Nephron progenitor cell (in vitro differentiated cells): ENCODE results near the gene CACNG4.

Experiments used
- DNase-seq: peaks from one replicate; pipeline ENCODE4 v3.0.0; 2021
- H3K27ac Mint-ChIP-seq: 2 replicates; pipeline ENCODE4 v1.8.0; 2021; ENCODE audit warnings: mild to moderate bottlenecking, moderate library complexity, mixed read lengths
- H3K27me3 Mint-ChIP-seq: 2 replicates; pipeline ENCODE4 v1.8.0; 2021; ENCODE audit warnings: mild to moderate bottlenecking, low read depth, mixed read lengths; ENCODE audit not compliant: poor library complexity
- H3K36me3 Mint-ChIP-seq: 2 replicates; pipeline ENCODE4 v1.8.0; 2021; ENCODE audit warnings: low read depth, mixed read lengths
- H3K4me1 Mint-ChIP-seq: 2 replicates; pipeline ENCODE4 v1.8.0; 2021; ENCODE audit warnings: mixed read lengths
- H3K4me3 Mint-ChIP-seq: 2 replicates; pipeline ENCODE4 v1.8.0; 2021; ENCODE audit warnings: mild to moderate bottlenecking, moderate library complexity, mixed read lengths
- H3K9me3 Mint-ChIP-seq: 2 replicates; pipeline ENCODE4 v1.8.0; 2021; ENCODE audit warnings: mild to moderate bottlenecking, moderate library complexity, mixed read lengths
- TF ChIP-seq, protein P1 (sequence below): fragments of 200-600 bp; sonication (generic); IDR thresholded peaks from 2 replicates; pipeline ENCODE4 v1.5.0; 2021; ENCODE audit warnings: antibody characterized with exemption

Gene CACNG4

DNA sequence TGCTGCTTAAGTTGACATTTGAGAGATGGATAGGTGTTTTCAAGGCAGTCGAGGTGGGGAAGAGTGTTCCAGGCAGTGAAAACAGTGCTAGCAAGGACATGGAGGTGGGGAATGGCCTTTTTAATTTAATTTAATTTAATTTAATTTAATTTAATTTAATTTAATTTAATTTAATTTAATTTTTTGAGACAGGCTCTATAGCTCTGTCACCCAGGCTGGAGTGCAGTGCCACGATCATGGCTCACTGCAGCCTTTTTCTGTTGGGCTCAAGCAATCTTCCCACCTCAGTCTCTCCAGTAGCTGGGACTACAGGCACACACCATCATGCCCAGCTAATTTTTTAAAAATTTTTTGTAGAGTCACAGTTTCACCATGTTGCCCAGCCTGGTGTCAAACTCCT, 32.2 kb upstream of the CACNG4 start:
- Mint-ChIP-seq H3K9me3 (peaks cover 30% of the 10 kb centered on the region), H3K27ac (no peak overlapping the region), H3K27me3 (peaks cover 6% of the 10 kb centered on the region), H3K4me1 (peaks cover 6% of the 10 kb centered on the region), H3K36me3 (peaks cover 4% of the 10 kb centered on the region), H3K4me3 (no peak overlapping the region)
- TF ChIP-seq, protein P1, sequence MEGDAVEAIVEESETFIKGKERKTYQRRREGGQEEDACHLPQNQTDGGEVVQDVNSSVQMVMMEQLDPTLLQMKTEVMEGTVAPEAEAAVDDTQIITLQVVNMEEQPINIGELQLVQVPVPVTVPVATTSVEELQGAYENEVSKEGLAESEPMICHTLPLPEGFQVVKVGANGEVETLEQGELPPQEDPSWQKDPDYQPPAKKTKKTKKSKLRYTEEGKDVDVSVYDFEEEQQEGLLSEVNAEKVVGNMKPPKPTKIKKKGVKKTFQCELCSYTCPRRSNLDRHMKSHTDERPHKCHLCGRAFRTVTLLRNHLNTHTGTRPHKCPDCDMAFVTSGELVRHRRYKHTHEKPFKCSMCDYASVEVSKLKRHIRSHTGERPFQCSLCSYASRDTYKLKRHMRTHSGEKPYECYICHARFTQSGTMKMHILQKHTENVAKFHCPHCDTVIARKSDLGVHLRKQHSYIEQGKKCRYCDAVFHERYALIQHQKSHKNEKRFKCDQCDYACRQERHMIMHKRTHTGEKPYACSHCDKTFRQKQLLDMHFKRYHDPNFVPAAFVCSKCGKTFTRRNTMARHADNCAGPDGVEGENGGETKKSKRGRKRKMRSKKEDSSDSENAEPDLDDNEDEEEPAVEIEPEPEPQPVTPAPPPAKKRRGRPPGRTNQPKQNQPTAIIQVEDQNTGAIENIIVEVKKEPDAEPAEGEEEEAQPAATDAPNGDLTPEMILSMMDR: no peak
- no peak for DNase-seq

DNA sequence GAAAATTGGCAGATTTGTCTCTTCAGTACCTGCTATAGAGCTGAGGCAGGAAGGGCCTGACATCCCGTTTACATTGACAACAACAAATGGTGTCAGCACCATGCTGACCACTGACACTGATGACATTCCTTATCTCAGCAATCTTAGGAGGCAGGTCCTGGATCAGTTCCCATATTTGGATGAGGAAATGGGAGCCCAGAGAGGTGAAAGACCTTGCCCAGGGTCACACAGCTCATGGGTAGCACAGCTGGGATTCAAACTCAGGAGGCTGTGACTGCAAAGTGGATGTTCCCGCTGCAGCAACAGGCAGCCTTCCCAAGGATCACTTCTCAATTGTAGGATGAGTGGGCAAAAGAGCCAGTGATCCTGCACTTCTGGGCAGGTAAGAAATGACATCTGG, 30.5 kb upstream of the CACNG4 start:
- Mint-ChIP-seq H3K9me3 (peaks cover 42% of the 10 kb centered on the region), H3K27me3 (peaks cover 11% of the 10 kb centered on the region), H3K27ac (no peak overlapping the region), H3K4me1 (peaks cover 6% of the 10 kb centered on the region), H3K4me3 (no peak overlapping the region), H3K36me3 (peaks cover 15% of the 10 kb centered on the region)
- DNase-seq: no peak
- TF ChIP-seq, protein P1: no peak

DNA sequence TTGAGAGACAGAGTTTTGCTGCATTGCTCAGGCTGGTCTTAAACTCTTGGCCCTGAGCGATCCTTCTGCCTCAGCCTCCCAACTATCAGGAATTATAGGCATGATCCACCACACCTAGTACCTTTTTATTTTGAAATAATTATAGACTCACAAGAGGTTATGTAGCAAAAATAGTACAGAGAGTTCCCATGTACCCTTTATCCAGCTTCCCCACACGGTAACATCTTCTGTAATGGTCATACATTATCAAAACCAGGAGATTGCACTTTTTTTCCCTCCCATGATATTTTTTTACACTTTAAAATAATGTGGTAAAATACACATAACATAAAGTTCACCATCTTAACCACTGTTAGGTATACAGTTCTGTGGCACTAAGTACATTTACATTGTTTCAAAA, 28.8 kb upstream of the CACNG4 start:
- TF ChIP-seq, protein P1: no peak
- H3K27me3 Mint-ChIP-seq: peaks cover 12% of the 10 kb centered on the region
- peaks cover 4% of the 10 kb centered on the region for H3K4me1 Mint-ChIP-seq
- no peak overlapping the region for H3K27ac Mint-ChIP-seq
- peaks cover 42% of the 10 kb centered on the region for H3K9me3 Mint-ChIP-seq
- peaks cover 15% of the 10 kb centered on the region for H3K36me3 Mint-ChIP-seq
- no peak for DNase-seq
- H3K4me3 Mint-ChIP-seq: no peak overlapping the region

DNA sequence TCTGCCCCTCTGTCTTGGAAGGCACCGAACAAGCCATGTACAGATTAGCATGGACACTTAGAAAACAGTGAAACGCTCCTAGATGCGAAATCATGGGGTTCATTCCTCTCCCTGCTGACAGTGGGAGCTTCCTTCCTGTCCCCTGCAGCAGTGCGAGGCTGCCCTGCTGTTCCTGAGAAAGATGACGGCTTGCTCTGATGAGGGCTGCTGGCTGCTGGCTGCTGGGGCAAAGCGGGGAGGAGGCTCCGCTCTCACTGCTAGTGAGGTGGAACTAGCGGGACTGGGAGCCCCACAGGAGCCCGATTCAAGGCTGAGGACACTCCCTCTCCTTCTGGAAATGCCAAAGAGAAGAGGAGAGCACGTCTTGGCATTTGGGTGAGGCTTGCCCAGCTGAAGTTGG, 25.9 kb upstream of the CACNG4 start:
- no peak overlapping the region for H3K4me3 Mint-ChIP-seq
- peaks cover 42% of the 10 kb centered on the region for H3K9me3 Mint-ChIP-seq
- H3K36me3 Mint-ChIP-seq: peaks cover 15% of the 10 kb centered on the region
- no peak overlapping the region for H3K27ac Mint-ChIP-seq
- peaks cover 10% of the 10 kb centered on the region for H3K27me3 Mint-ChIP-seq
- TF ChIP-seq, protein P1: no peak
- H3K4me1 Mint-ChIP-seq: peaks cover 27% of the 10 kb centered on the region
- no peak for DNase-seq

DNA sequence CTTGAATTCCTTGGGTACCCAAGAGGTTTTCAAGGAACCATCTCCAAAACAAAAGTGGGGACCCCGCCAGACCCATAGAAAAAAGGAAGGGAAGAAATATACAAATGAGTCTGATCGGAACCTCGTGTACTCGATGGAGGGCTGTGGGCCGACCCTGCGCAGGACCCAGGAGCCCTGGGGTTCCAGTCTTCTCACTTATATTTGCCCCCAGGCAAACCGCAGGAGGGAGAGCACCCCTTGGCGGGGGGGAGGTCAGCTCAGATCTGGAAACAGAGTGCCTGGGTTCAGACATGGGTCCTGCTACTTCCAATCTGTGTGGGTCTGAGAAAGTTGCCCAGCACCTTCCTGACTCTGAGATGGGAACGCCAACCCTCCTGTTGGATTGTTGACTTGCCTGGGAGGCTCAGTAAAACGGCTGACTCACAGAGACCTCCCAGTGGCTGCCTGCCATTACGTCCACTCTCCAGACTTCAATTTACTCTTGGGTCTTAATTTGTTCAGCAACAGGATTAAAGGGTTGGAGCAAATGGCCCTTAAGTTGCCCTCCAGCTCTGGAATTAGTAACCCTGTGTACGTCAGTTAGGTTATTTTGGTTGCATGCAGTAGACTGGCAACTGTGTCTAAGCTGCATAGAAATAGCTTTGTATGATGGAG, 24.9 kb upstream of the CACNG4 start:
- TF ChIP-seq, protein P1: no peak
- Mint-ChIP-seq H3K9me3 (peaks cover 38% of the 10 kb centered on the region), H3K27me3 (peaks cover 10% of the 10 kb centered on the region), H3K4me3 (no peak overlapping the region), H3K36me3 (peaks cover 14% of the 10 kb centered on the region), H3K27ac (no peak overlapping the region), H3K4me1 (peaks cover 36% of the 10 kb centered on the region)
- no peak for DNase-seq

DNA sequence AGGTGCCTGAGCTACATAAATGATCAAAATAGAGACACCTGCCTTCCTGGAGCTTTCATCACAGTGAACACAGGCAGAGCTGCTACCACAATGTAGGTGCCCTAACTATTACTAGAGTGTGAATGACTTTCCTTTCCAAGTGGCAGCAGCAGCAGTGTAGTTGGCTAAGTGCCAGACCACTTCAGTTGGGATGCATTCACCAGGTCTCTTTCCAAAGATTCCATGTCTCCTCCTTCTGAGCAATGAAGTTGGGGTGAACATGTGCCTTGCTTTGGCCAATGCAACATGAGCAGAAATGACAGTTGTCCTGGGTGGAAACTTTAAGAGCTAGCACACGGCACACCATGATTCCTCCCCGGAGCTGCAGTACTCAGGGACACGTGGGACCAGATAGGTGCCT, 23.3 kb upstream of the CACNG4 start:
- TF ChIP-seq, protein P1: no peak

More for the DNA sequence above, 23.3 kb upstream of the CACNG4 start:
- Mint-ChIP-seq H3K9me3 (peaks cover 23% of the 10 kb centered on the region), H3K4me1 (peaks cover 53% of the 10 kb centered on the region), H3K27ac (no peak overlapping the region), H3K36me3 (peaks cover 11% of the 10 kb centered on the region), H3K4me3 (no peak overlapping the region), H3K27me3 (peaks cover 10% of the 10 kb centered on the region)
- DNase-seq: no peak
